Measurements from ENCODE around the gene VIL1.

VIL1 gene

DNA sequence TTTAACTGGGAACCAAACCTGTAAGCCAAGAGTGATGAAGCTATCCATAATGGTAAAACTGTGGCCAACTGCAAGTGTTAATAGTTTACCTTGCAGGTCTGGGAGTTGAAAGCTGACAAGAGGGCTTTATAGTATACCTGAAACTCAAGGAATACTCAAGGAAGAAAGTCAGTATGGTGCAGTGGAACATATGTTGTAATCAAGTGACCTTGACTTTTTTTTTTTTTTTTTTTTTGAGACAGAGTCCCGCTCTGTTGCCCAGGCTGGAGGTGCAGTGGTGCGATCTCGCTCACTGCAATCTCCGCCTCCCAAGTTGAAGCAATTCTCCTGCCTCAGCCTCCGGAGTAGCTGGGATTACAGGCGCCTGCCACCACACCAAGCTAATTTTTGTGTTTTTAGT, 27.6 kb downstream of the VIL1 start:
- DNase-seq: no peak

DNA sequence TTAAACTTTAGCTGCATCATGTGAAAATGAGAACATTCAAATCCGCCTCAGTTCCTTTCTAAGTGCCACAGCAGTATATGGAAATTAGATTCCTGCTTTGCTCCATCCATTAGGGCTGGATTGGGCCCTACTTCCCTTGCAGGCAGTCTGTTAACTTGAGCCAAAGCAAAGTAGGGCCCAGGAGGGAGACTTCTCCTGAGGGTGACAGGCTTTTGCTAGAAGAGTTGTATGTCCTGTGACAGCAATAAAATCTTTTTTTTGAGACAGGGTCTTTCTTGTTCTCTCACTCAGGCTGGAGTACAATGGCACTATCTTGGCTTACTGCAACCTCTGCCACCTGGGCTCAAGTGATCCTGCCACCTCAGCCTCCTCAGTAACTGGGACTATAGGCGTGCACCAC, 28.1 kb downstream of the VIL1 start:
- DNase-seq: no peak

DNA sequence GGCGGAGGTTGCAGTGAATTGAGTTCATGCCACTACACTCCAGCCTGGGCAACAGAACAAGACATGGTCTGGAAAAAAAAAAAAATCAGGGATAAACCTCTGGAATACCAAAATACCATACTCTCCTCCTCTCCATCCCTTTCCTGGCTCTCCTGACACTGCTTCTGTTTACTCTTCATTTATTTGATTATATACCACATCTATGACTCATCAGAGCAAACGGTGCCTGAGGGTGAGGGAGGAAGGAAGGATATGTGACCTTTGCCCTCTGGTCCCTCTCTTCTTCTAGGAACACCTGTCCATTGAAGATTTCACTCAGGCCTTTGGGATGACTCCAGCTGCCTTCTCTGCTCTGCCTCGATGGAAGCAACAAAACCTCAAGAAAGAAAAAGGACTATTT, 30.0 kb downstream of the VIL1 start:
- no peak for DNase-seq

DNA sequence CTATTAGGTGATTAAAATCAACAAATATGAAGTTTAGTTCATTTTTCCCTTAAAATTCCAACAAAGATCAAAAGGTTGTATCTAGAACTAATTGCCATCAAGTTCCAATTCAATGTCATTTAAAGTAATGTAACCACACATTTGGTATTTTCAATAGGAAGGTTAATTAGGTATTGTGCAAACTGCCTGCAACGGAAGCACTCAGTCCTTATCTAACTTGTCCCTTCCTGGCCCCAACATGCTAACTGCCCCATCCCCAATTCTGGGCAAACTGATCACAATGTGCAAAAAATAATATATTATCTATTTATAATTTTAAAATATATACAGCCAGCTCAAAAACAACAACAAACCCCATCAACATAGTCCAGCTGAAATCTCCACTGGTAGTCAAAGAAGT, 33.2 kb downstream of the VIL1 start:
- no peak for DNase-seq

DNA sequence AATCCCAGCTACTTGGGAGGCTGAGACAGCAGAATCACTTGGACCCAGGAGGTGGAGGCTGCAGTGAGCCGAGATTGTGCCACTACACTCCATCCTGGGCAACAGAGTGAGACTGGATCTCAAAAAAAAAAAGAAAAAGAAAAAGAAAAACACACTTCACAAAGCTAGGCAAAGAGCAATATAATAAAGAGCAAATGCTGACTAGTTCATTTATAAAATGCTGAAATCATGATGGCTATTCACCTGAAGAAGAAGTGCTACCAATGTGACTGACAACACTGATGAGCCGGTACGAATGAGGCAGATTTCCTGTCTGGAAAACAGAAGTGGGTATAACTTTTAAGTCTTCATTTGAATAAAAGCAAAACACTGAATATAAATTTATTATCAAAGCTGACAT, 37.9 kb downstream of the VIL1 start:
- DNase-seq: no peak

DNA sequence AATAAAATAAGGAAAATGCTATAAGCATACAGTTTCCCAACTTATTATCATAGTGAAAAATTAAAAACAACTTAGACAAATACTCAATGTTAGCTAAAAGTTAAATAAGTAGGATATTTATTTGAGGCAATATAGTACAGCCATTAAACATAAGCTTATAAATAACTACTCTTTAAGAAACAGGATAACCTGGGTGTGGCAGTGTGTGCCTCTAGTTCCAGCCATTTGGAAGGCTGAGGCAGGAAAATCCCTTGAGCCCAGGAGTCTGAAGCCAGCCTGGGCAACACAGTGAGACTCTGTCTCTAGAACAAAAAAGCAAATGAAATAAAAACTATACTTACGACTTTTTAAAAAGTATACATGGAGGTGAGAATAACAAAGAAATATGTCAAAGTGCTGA, 39.7 kb downstream of the VIL1 start:
- no peak for DNase-seq

DNA sequence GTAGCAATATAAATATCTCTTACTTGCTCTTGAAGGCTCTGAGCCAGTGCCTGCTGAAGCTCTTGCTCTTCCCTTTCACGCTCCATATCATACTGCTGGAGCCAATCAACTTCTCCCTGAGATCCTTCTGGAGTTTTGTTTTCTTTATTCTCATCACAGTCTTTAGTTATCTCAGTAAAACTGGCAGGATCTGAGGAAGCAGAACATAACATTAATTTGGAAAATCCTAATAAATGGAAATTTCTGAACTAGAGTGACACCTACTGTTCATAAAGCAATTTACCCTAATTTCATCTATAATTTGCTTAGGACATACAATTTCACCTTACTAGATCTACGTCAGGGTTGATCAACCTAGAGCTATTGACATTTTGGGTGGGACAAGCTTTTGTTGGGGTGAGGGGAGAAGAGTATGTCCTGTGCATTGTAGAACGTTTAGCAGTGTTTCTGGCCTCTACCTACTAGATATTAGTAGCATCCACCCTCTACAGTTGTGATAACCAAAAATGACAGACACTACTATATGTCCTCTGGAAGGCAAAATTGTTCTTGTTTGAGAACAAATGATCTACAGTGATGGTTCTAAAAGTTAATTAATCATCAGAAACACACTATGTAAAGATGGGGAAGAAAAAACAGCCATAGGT, 47.2 kb downstream of the VIL1 start:
- DNase-seq: no peak

DNA sequence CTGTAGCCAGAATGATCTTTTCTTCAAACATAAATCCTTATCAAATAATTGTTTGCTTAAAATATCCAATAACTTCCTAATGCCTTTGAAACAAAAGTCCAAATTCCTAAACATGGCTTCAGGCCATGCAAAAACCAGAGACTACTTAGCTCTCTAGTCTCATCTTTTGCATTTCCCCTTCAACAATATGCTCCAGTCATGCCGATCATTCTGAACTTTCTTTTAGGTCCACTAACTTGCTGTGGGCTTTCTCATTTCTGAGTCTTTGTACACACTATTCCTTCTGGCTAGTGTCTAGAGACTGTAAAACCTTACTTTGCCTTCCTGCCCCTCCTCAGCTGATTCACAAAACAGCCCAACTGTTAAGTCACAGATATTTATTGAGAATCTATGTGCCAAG, 51.5 kb downstream of the VIL1 start:
- no peak for DNase-seq

DNA sequence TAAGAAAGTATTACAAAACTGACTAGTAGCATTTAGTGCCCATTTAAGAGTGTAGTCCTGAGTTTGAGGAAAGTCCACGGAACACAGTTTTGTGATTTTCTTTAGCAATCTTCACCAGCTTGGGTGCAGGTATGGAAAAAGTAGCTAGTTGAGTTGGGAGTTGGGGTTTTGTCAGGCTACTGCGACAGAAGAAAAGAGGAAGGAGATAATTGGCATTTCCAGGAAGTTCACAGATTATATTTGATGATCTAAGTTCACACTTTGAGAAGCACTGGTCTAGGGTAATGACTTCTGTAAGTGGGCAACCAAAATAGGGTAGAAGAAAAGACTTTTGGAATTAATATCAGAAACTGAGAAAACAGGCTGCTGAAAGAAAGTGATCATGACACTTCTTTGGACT, 52.1 kb downstream of the VIL1 start:
- no peak for DNase-seq

DNA sequence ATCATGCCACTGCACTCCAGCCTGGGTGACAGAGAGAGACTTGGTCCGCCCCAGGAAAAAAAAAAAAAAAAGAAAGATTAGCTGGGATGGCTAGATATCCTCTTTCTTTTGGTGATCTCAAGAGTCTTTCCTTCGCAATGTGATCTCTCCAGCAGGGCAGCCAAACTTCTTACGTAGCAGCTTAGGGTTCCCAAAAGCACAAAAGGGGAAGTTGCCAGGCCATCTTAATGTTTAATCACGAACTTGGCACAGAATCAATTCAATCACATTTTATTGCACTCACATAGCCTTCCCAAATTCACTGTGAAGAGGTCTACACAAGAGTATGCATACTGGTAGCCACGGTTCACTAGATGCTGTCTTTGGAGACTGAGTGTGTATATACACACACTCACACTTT, 53.1 kb downstream of the VIL1 start:
- no peak for DNase-seq

DNA sequence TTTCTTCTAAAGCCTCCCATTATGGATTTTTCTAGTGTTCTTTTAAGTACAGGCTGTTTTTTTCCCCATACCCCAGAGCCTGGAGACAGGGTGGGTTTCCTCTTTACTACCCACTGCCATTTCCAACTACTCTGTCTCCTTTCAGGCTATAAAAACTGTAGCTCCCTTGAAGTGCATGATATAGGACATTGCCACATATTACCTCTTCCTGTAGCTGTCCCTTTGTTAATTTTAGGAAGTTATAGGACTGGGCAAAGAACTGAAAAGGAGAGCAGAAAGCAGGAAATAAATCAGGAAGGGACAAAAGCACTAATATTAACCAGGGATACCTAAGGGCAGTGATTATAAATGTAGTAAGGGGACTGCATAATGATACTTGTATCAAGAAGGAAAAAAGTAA, 54.1 kb downstream of the VIL1 start:
- DNase-seq: no peak

DNA sequence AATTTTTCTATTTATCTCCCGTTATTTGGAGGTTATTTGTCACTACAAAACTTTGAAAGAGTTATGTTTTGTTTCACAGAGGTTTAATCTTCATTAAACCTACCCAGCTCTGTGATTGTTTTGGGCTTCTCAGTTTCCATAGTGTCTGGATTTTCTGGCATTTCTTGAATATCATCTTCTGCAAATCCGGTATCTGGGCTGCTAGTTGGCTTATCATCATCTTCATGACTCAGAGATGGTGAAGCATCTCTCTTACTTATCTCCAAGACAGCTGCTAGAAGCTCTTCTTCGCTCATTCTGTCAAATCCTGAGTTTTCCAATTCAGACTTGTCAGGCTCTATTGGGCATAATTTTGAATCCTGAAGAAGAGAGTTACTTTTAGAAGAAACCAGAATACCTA, 55.6 kb downstream of the VIL1 start:
- no peak for DNase-seq

DNA sequence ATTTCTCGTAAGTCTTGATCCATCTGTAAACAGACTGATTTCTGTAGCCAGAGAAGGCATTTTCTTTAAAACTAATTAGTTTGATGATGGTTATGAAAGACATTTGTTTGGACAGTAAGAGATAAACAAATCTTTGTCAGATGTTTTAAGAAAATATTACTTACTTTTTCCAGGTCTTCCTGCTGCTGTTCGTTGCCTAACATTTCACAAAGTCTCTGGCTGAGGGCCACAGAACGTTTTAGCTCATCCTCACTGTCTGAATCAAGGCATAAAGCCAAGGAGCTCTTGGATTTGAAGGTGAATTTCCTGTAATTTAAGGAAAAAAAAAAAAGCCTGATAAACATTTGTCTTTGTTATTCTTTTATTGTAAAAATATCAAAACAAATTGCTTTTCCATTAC, 57.8 kb downstream of the VIL1 start:
- DNase-seq: no peak

DNA sequence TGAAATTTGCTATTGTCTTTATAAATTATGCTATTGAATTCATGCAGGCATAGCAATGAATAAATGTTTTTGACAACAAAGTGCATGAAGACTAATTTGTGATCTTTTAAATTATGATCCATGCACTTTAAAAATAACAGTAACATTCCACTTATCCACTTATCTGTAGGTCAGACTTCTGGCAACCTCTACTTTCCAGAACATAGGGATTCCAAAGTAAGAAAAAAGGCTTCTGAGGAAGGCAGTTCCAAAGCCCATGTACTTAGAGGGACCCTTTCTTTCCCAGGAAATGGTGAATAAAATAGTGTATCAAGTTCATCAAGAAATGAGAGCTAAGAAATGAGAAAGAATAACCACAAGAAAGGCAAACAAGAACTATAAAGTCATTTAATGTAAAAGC, 58.3 kb downstream of the VIL1 start:
- no peak for DNase-seq

DNA sequence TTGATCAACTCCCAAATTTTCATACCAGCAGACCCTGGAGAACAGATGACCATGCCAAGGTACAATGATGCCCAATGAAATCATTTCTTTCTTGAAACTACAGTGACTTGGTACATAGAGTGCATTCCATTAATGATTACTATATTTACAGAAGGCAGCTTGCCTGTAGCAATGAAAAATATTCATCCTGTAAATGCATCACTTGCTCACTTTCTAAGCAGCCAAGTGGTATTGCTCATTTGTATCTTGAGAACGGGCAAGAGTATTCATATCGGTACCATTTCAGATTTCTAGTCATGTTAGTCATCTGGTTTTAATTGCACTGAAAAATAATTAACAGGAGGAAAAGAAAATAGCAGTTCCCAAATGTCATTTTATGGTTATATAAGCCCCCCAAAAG, 59.6 kb downstream of the VIL1 start:
- no peak for DNase-seq

DNA sequence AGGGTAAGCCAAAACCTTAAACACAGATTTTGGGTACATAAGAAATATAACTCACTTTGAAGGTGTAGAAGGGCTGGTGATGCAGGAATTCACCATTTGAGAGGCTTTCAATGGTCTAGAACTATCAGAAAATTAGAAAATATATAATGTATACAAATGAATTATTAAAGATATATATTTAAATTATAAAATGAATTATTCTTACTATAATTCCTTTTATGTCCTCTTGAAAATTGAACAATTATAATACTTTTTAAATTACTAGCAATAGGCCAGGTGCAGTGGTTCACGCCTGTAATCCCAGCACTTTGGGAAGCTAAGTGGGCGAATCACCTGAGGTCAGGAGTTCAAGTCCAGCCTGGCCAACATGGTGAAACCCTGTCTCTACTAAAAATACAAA, 60.7 kb downstream of the VIL1 start:
- DNase-seq: no peak

DNA sequence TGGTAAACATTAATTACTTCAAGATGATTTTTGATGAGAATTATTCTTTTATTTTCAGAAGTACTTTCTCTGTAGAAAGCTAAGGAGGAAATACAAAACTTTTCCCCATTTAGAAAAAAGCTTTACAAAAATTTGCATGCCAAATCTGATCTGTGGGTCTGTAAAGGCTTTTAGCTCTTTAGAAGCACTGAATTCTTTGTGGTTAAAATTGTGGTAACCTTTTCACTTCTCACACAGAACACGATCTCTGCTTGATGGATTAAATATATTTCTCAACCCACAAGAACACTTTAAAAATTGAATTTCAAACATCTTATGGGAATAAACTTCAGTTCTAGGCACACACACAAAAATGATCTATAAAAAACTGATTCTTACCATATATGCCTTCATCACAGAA, 63.7 kb downstream of the VIL1 start:
- no peak for DNase-seq

DNA sequence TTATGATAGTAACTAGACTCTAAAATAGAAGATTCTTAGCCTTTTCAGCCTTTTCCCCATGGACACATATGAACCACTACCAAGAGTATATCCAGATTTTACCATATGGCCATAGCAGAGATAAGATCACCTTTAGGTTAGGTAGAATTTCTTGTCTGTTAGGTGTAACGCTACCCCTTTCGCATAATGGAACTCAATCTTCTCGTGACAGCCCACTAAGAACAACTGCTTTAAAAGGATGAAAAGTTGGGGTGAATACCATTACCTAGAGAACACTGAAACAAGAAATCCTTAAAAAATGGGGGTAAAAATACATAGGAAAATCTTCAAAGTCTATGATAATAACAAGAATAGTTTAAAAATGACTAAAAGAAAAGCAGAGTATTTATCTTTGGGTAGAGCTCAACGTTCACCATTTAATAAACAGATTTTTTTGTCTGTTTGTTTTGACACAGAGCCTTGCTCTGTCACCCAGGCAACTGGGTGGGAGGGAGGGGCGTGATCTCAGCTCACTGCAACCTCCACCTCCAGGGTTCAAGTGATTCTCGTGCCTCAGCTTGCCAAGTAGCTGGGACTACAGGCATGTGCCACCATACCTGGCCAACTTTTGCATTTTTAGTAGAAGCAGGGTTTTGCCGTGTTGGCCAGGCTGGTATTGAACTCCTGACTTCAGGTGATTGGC, 67.2 kb downstream of the VIL1 start:
- DNase-seq: no peak

DNA sequence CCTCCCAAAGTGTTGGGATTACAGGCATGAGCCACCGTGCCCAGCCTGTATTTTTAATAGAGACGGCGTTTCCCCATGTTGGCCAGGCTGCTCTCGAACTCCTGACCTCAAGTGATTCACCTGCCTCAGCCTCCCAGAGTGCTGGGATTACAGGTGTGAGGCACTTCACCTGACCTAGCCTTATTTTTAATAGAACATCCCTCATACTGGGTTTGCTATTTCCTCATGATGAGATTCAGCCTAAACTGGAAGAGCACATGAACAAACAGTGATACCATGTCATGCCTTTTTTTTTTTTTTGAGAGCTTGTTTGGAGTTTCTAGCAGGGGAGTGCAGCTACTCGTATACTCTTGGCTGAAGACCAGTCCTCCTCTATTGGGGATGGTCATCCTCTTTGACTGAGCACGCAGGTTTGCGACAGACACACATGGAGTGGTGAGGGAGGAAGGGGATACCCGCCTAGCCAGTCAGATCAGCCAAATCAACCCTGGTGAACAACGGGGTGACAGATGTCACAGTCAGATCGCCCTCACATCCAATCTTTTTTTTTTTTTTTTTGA, 81.7 kb downstream of the VIL1 start:
- DNase-seq: no peak

DNA sequence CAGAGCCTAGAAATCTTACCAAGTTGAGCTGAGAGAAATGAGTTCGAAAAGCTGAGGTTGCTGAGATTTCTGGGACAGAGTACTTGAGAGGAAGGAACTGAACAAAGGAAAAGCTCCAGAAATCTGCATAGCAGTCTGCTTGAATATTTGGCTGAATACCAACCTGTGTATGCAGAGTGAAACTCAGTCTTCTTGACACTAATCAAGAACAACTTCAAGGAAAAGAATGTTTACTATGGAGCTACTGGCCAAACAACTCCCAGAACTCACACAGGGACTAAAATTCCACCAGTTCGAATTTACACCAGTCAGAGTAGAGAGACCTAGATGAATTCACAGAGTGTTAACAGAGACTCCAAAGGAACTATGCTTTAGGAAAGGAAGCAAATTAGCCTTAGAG, 82.7 kb downstream of the VIL1 start:
- no peak for DNase-seq
